ENCODE results near the gene C17orf75.

Gene C17orf75

DNA sequence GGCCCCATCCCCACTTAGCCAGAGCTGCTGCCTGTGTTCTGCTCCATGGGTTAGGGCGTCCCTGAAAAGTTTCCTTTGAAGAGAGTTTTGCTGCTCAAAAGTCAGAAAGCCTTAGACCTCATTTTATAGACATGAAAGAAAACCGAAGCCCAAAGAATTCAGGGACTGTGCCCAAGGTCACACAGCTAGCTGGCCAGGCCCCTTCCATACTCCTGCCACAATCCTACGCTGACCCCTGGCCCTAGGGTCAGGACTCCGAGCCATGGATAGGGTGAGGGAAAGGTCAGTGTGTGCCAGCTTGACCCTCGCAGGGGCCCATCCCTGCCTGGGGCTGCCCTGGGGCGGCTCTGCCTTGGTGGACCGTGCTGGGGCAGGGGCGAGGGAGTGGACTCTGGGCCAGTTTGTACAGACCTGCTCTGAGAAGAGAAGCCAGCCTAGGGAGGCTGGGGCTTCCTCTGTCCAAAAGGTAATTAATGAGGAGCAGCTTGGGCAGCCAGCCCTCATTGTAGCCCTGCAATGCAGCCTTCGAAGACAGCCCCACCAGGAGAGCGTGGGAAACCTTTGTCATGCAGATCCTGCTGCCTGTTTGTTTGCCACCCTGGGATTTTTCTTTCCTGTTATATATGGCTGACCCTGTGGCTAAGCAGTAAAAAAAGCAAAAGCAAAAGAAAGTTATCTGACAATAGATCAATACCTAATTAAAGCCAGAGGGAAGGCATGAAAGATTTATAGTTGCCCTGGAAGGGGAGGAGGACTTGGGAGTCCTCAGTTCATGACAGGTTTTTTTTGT, 38.9 kb downstream of the C17orf75 start:
- peak in 1 of 2 experiments; percentile 7 for DNase-seq

DNA sequence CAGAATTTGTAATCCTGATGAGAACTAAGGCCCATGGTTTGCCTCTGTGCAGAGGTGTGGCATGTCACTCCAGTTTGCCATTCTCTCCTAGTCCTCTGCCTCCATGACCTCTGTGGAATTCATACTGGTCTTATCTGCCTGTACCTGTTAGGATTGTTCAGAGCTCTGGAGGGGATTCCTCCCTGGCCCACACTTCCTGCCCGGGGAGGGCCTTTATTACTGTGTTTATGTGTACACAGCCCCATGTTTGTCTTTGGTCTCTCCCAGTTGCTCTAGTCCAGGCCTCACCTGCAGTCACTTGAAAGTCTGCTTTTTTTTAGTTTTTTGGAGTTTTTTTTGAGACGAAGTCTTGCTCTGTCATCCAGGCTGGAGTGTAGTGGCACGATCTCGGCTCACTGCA, 39.9 kb downstream of the C17orf75 start:
- DNase-seq = no peak

DNA sequence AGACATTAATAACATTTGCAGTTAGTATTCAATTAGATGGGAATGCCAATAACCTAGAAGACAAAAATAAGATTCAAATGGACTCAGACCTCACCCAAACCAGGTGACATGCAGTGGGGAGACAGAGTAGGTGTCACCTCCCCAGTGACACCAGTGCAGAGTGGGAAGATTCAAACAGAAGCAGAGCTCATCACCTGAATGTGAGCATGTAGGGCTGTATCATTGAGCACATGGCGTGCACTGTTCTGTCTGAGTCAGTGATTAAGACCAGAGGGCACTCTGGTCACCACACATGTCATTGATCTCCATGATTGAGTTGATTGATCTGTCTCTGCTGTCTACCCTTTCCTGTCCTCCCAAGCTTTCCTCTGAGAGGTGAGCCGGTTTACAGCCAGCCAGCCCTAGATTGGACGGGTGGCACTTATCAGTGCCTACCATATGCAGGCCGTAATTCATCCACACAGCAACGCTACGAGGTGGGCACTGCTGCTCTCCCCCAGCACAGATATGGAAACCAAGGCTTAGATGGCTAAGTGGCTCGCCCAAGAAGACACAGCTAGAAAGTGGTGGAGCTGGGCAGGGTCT, 42.3 kb downstream of the C17orf75 start:
- DNase-seq = no peak

DNA sequence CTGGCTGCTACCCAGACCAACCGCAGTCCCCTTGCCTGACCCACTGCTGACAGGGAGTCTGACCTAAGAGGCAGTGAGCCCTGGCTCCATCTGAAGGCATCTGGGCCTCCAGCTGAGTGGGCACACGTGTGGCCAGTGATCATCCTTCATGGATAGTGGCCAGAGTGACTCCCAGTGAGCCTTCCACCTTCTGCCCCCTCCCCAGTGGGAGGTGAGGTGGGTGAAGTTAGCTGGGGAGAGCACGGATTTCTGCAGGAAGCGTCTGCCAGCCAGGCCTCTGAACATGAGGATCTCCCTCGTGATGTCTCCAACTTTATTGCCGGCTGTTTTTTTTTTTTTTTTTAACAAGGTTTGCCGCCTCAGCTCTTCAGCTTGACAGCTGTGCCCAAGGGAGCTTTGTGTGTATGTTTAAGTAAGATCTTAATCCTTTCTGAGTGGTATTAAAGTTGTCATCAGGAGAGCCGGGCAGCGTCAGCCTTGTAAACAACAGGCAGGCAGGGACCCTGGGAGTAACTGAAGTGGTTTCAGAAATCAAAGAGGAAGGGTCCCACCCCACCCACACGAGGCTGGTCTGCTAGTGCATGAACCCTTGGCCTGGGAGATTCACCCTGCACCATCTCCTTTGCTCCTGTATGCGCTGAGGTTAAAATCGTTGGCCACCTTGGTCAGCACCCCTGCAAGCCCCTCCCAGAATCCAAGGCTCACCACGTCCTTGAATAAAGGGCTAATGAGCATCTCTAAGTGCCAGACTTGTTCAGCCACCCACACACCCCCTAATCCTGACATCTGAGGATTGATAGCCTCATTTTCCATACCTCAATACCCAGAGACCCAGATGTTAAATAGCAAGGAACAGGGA, 43.0 kb downstream of the C17orf75 start:
- DNase-seq = no peak

DNA sequence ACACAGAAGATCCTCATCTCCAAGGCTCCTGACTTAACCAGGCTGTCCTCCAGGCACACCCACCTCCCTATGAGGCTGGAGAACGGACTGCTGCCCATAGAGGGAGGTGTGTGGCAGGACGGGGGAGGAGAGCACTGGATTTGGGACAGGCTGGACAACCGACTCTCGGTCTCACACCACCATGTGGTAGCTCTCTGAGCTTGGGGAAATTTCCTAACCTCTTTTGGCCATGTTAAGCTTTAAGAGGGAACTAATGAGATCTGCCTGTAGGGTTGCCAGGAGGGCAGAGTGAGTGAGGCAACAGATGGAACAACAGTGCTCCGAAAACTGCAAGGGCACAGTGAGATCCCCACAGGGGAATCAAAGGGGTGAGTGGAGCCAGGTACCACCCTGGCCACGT, 43.7 kb downstream of the C17orf75 start:
- DNase-seq = no peak

DNA sequence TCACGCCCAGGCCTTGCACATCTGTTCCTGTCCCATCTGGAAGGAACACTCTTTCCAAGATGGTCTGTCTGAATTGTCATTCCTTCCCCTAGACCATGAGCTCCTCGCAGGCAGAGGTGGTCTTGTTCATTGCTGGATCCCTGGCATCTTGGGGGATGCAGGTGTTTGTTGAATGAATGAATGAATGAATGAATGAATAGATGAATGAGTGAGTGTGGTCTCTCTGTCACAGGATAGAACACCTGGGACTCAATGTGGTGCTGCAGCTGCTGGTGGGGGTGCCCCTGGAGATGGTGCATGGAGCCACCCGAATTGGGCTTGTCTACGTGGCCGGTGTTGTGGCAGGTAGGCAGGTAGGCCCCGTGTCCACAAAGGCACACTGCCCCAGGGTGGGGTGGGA, 44.1 kb downstream of the C17orf75 start:
- no peak for DNase-seq

DNA sequence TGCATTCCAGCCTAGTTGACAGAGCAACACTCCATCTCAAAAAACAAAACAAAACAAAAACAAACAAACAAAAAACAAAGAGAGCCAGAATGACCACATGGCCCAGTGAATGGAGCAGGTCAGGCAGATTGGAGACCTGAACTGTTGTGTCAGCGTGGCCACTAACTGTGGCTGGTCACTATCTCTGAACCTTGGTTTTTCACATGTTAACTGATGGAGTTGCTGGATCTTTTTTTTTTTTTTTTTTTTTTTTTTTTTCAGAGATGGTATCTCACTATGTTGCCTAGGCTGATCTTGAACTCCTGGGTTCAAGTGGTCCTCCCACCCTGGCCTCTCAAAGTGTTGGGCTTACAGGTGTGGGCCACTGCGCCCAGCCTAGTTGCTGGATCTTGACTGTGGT, 44.5 kb downstream of the C17orf75 start:
- no peak for DNase-seq

DNA sequence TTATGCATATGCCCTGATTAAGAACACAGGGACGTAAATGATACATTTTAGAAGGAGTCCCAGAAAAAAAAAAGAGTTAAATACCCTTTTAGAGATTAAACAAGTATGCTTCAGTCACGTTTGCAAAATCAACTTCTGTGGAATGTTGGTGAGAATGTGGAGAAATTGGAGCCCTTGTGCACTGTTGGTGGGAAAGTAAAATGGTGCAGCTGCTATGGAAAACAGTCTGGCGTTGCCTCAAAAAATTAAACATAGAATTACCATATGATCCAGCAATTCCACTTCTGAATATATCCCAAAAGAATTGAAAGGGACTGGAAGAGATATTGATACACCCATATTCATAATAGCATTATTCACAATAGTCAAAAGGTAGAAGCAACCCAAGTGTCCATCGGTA, 49.9 kb downstream of the C17orf75 start:
- no peak for DNase-seq

DNA sequence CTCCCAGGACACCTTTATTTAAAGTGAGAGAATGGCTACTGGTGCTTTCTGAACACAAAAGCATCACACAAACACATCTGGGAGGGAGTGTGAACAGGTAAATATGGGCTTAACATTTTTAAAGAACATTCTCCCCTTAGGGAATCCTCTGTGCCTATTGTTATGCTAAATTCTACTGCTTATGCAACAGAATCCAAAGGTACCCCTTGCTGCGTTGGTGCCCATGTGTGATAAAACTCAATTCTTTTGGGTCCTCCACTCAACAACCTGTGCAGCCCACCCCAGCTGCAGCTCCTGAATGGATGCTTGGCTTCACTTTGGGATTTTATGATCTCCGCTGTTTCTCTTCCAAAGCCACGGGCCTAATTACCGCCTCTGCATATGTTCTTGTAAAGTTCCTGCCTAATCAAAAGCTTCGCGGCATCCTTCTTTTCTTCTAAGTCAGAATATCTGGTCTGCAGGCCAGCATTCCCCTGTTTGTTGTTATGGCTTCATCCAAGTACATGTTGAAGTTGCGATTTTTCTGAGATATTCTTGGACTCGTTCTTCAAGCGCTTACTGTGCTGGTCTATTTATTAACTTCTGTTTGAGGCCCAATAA, 52.4 kb downstream of the C17orf75 start:
- no peak for DNase-seq

DNA sequence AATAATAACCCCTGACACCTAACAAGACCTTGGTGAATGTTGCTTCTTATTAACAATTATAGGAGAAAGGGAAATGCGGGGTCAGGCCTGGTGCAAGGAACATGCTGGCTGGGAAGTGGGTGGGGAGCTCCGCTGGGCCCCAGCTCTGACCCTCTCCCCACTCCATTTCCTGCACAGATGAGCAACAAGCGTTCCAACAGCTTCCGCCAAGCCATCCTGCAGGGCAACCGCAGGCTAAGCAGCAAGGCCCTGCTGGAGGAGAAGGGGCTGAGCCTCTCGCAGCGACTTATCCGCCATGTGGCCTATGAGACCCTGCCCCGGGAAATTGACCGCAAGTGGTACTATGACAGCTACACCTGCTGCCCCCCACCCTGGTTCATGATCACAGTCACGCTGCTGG, 53.4 kb downstream of the C17orf75 start:
- no peak for DNase-seq

DNA sequence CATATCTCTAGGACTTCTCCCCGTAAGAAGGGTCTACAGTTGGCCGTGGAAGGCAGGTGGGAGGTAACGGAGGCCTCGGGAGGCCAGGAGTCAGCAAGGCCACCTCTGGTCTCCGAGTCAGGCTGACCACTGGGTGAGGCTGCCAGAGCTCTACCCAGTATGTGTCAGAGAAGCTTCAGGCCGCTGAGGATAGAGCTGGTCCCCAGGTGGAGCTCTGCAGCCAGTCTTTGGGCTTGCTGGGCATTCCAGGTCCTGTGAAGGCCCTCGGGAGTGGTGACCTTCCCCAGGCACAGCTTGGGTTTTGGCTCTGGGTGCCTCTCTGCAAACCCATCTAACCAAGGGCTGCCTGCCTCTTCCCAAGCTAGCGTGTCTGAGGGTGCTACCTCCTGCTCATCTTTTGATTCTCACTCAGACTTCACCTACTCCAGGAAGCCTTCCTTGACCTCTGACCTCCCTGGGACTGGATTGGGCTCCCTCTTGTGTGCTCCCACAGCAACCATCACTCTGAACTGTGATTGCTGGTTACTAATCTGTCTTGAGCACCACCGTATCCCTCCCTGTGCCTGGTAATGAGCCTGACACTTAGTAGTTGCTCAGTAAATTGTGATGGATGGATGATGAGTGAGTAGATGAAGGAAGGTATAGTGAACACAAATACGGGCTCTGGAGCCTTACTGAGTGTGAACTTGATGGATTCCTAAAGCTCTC, 54.0 kb downstream of the C17orf75 start:
- DNase-seq = no peak

DNA sequence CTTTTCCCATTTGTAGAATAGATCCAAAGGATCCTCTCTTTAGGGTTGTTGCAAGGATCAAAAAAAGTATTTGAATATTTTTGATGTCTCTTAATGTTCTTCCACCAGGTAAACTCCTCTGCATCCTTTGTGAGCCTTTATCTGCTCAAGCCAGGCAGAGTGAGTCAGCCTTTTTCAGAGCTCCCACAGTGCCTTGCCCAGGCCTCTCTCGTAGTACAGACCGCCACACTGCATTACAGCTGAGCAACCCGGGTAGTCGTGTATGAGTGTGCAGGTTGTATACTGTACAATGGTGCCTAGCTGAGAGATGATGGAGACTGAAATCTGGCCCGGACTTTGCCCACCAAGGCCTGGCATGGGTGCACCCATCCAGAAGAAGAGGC, 55.5 kb downstream of the C17orf75 start:
- no peak for DNase-seq

DNA sequence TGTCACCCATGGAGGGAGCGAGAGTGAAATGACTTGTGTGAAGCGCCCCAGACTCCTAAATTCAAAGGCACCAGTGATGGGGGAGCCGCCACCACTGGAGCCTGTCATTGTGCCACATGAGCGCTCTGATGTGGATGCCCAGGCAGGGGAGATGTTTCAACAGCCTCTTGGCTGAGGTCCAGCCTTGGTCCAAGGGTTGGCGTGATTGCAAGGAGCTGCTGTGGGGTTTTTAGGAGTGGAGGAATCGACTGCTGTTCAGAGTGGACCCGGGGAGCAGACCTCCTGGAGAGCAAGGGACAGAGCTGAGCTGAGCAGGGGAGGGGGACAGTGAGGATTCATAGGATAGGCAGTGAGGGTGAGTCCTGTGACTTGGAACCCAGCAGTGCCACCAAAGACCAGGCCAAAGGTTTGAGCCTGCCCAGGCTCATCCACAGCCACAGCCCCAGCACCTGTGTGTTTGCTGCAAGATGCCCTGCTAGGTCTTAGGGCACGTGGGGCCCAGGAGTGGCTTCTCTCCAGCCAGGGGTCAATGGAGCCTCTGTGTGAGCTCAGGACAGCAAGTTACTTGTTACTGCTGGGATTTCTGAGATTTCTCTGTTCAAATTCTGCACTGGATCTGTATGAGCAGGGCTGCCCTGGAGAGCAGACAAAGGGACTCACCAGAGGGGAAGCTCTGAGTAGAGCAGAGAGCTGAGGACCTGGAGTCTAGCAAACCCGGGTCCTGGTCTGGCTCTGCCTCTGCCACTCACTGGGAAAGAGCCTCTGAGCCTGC, 56.0 kb downstream of the C17orf75 start:
- DNase-seq = peak in 1 of 2 experiments; percentile 25

DNA sequence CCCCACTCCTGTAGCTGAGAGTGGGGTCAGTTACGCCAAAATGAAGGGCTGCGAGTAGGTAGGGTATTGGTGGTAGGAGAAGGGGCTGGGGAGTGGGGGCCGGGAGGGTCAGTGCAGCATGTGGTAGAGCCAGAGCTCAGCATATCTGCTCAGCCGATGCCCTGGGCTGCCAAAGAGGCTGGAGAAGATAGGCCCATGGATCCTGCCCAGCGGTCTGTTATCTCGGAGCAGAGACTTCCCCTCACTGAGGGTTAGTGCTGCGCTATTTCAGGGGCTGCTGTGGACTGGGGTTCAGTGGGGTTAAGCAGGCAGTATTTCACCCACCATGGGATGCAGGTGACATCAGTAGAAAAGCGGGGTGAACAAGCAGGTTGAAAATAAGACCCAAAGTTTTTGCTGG, 56.7 kb downstream of the C17orf75 start:
- no peak for DNase-seq

DNA sequence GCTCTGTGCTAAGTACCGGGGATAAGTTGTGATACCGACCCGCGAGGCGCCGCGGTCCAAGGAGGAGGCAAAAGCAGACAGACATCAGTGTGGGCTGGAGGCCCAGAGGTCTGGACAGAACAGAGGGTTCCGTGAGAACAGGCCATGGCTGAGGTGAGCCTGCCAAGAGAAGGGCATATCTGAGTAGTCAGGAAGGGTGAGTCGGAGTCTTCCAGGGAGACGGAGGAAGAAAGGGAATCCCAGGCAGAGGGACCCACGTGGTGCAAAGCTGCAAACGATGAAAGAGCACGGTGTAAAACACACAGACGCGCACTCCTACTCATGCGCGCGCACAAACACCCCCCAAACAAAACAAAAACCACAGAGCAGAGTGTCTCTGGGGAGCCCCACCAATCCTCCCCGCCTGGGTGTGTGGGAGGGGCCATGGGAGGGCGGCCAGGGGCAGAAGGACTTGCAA, 58.2 kb downstream of the C17orf75 start:
- DNase-seq = no peak

DNA sequence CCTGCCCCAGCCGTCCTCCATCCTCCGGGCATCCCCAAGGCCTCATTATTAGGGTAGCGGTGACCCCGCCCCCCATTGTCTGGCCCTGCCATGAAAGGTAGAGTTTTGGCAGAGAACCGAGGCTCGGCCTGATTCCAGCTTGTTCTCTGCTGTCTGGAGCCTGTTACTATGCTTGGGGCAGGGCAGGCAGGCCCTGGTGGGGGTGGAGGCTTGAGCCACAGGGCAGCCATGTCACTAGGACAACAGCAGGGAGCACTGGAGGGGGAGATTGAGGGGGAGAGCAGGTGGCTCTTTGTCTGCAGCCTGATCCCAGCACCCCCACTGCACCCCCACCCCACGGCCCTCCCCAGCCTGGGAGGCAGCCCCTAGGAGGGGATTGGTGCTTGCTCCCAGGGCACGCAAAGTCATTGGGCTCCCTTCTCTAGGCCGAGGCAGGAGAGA, 60.9 kb downstream of the C17orf75 start:
- DNase-seq = peak; percentile 91 to 95

DNA sequence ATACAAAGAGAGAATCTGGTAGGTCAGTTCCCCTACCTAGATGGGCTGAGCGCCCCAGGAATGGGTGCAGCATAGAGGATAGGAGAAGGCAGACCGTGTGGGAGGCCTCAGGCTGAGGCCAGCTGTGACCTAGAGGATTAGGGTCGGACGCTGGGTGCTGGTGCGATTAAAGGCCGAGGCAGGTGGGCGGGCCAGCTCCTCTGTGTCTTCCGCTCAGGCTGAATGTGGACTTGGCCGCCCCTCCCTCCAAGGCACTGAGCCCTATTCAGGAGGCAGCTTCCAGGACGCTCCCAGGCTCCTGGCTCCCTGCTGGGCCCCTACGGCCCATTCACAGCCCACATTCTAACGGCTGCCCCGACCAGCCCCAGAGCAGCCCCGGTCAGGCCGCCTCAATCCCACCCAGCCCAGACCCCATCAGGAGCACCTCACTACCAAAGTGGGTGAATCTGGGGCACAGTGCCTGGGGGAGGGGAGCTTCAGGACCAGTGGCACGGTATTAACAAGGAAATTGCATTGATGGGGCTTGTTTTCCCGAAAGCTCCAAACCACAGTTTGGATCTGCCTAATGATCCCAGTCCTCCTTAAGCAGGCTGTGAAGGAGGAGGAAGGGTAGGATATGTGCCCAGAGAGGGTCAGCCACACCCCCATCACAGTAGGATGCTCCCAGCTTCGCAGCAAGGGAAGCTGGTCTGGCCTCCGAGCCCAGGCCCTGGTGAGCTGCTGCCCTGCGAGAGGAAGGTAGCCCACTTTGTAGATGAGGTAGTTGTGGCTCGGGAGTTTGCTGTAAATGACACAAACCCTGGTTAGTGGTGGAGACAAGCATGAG, 61.9 kb downstream of the C17orf75 start:
- DNase-seq = peak in 1 of 2 experiments; percentile 51

DNA sequence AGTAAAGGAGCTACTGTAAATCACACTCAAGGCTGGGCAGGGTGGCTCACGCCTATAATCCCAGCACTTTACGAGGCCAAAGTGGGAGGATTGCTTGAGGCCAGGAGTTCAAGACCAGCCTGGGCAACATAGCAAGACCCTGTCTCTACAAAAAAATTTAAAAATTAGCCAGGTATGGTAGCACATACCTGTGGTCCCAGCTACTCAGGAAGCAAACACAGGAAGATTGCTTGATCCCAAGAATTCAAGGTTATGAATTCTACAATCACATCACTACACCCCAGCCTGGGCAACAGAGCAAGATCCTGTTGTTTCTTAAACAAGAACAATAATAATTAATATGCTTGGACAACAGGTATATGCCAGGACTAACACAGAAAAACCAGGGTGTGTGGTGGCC, 63.2 kb downstream of the C17orf75 start:
- no peak for DNase-seq
